IPS-15b (cell line): Measurements from ENCODE around the gene NTNG1.

ENCODE experiments used
- H3K27me3 ChIP-seq: one replicate; pipeline ENCODE4 v1.6.1; 2013; ENCODE audit warnings: low read length; ENCODE audit not compliant: control insufficient read depth, insufficient read depth
- H3K36me3 ChIP-seq: one replicate; pipeline ENCODE4 v1.6.1; 2013; ENCODE audit warnings: low read length; ENCODE audit not compliant: control insufficient read depth, insufficient read depth
- H3K4me1 ChIP-seq: one replicate; pipeline ENCODE4 v1.6.1; 2013; ENCODE audit warnings: mild to moderate bottlenecking, low read length; ENCODE audit not compliant: control insufficient read depth, insufficient read depth
- H3K4me3 ChIP-seq: one replicate; pipeline ENCODE4 v1.5.1; 2013; ENCODE audit warnings: low read depth, low read length
- H3K9ac ChIP-seq: one replicate; pipeline ENCODE4 v1.6.1; 2013; ENCODE audit warnings: low read depth, mild to moderate bottlenecking, low read length
- H3K9me3 ChIP-seq: one replicate; pipeline ENCODE4 v1.6.1; 2013; ENCODE audit warnings: mild to moderate bottlenecking, low read length; ENCODE audit not compliant: control insufficient read depth, insufficient read depth

The NTNG1 gene

DNA sequence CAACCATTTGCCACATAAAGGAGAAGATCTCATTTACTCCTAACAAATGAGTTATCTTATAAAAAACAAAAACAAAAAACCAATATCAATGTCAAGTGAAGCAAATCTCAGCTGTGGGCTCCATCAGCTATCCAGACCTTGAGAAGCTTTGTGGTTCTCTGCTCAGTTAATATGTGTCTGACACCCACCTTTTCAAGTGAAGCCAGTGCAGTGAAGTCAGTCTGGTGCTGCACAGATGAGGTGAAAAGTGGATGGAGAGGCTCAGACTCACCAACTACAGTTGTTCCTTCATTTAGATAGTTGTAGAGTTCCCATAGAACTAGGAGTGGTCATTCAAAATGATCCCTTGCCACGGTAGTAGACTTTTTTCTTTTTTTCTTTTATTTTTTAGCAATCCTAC, 106.8 kb downstream of the NTNG1 start:
- H3K9me3 ChIP-seq = no peaks in the 10 kb centered on the region
- H3K4me3 ChIP-seq = no peak overlapping the region
- H3K4me1 ChIP-seq = peaks cover 8% of the 10 kb centered on the region
- H3K27me3 ChIP-seq = no peaks in the 10 kb centered on the region
- H3K36me3 ChIP-seq = no peaks in the 10 kb centered on the region
- H3K9ac ChIP-seq = no peak overlapping the region

GRCh38 chr1:107250169-107250568, 109.3 kb downstream of the NTNG1 start:
- Histone ChIP-seq H3K9ac (no peak overlapping the region), H3K36me3 (no peaks in the 10 kb centered on the region), H3K4me1 (peaks cover 19% of the 10 kb centered on the region), H3K9me3 (no peaks in the 10 kb centered on the region), H3K27me3 (no peaks in the 10 kb centered on the region), H3K4me3 (no peak overlapping the region)

- no peak overlapping the region for H3K4me3 ChIP-seq
- H3K4me1 ChIP-seq = peaks cover 22% of the 10 kb centered on the region
- H3K9ac ChIP-seq = no peak overlapping the region
- no peaks in the 10 kb centered on the region for H3K9me3 ChIP-seq
- no peaks in the 10 kb centered on the region for H3K36me3 ChIP-seq
- no peaks in the 10 kb centered on the region for H3K27me3 ChIP-seq
These were observed 110.2 kb downstream of the NTNG1 start for GRCh38 chr1:107251083-107251482.

- no peak overlapping the region for H3K9ac ChIP-seq
- H3K9me3 ChIP-seq = no peaks in the 10 kb centered on the region
- H3K4me3 ChIP-seq = no peak overlapping the region
- H3K27me3 ChIP-seq = no peaks in the 10 kb centered on the region
- H3K4me1 ChIP-seq = peaks cover 30% of the 10 kb centered on the region
- H3K36me3 ChIP-seq = no peaks in the 10 kb centered on the region
These were observed 111.0 kb downstream of the NTNG1 start for GRCh38 chr1:107251839-107252238.

GRCh38 chr1:107252271-107252670, 111.4 kb downstream of the NTNG1 start:
- Histone ChIP-seq H3K36me3 (no peaks in the 10 kb centered on the region), H3K9me3 (no peaks in the 10 kb centered on the region), H3K4me1 (peaks cover 32% of the 10 kb centered on the region), H3K4me3 (no peak overlapping the region), H3K9ac (no peak overlapping the region), H3K27me3 (no peaks in the 10 kb centered on the region)

- Histone ChIP-seq H3K9me3 (no peaks in the 10 kb centered on the region), H3K4me1 (peaks cover 23% of the 10 kb centered on the region), H3K27me3 (no peaks in the 10 kb centered on the region), H3K9ac (no peak overlapping the region), H3K4me3 (no peak overlapping the region), H3K36me3 (no peaks in the 10 kb centered on the region)
These were observed 113.5 kb downstream of the NTNG1 start for GRCh38 chr1:107254306-107254705.

- Histone ChIP-seq H3K27me3 (no peaks in the 10 kb centered on the region), H3K36me3 (no peaks in the 10 kb centered on the region)
These were observed 114.6 kb downstream of the NTNG1 start for GRCh38 chr1:107255469-107255868.

DNA sequence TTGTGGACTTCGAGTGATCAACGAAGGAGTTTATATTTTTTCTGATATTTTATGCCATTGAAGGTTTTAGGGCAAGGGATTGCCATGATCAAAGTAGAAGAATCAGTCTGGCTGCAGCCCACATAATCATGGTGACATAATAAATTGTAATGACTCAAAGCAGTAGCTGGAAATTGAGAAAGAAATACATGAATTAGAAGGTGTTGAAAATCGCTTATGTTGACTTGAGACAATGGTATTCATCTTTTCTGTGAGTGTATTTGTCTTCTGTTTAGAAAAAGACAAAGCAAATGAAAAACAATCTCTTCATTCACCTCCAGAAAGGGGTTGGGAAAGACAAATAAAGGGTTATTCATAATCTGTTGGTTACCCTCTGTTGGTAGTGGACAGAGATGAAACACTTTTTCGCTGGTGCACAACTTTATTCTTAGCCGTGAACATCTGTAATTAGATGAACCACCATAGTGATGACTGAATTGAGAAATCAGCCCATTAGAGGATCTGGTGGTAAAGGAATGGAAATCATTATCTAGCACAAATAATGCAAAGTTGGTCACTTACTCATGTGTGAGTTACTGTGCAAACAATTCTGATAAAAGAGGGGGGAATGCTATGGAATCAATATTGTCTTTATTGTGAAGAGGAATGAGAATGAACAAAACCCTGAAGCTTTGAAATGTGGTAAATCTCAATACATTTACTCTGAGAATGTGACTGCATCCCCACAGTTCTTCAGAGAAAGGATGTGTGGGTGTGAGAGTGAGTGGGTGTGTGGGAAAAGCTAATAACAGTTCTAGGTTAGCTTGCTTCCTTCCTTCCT, 121.8 kb downstream of the NTNG1 start:
- H3K9me3 ChIP-seq = no peaks in the 10 kb centered on the region
- no peak overlapping the region for H3K4me3 ChIP-seq
- H3K36me3 ChIP-seq = no peaks in the 10 kb centered on the region
- H3K27me3 ChIP-seq = no peaks in the 10 kb centered on the region
- H3K9ac ChIP-seq = no peak overlapping the region
- H3K4me1 ChIP-seq = peaks cover 2% of the 10 kb centered on the region

More at GRCh38 chr1:107255469-107255868, 114.6 kb downstream of the NTNG1 start:
- H3K4me1 ChIP-seq = peaks cover 23% of the 10 kb centered on the region
- no peaks in the 10 kb centered on the region for H3K9me3 ChIP-seq
- H3K9ac ChIP-seq = no peak overlapping the region
- H3K4me3 ChIP-seq = no peak overlapping the region

DNA sequence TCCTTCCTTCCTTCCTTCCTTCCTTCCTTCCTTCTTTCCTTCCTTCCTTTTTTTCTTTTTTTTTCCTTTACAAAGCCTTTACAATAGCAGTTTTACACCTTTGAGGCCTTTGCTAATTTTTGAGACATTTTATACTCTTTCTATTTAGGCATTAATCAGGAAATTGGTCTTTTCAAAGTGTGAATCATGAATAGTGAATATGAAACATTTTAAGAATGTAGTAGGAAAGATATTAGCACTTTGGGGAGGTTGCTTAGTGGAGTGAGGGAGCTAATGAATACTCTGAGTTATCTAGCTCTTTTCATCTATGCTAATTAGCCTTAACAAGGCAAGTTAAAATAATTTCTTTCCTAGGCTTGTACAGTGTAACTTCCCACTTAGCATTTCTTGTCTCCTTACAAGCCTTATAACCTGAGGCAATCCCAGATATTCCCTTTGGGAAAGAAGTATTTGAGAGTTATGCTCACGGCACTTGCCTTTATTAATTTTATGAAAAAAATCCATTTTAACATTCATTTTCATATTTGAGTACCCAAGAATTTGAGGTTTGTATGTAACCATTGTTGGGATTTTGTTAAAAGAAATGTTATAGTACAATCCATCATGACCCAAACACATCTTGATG, 122.6 kb downstream of the NTNG1 start:
- no peaks in the 10 kb centered on the region for H3K9me3 ChIP-seq
- no peak overlapping the region for H3K9ac ChIP-seq
- no peaks in the 10 kb centered on the region for H3K36me3 ChIP-seq
- H3K4me1 ChIP-seq = peaks cover 2% of the 10 kb centered on the region
- H3K4me3 ChIP-seq = no peak overlapping the region
- no peaks in the 10 kb centered on the region for H3K27me3 ChIP-seq

- H3K9ac ChIP-seq = no peak overlapping the region
- H3K4me3 ChIP-seq = no peak overlapping the region
- no peaks in the 10 kb centered on the region for H3K9me3 ChIP-seq
- no peaks in the 10 kb centered on the region for H3K36me3 ChIP-seq
- H3K27me3 ChIP-seq = no peaks in the 10 kb centered on the region
- H3K4me1 ChIP-seq = peaks cover 2% of the 10 kb centered on the region
These were observed 123.2 kb downstream of the NTNG1 start for GRCh38 chr1:107264007-107264406.

- no peak overlapping the region for H3K4me3 ChIP-seq
These were observed 123.7 kb downstream of the NTNG1 start for GRCh38 chr1:107264561-107264960.

GRCh38 chr1:107267489-107267888, 126.7 kb downstream of the NTNG1 start:
- Histone ChIP-seq H3K4me3 (no peak overlapping the region), H3K4me1 (peaks cover 2% of the 10 kb centered on the region), H3K27me3 (no peaks in the 10 kb centered on the region), H3K36me3 (no peaks in the 10 kb centered on the region), H3K9ac (no peak overlapping the region), H3K9me3 (no peaks in the 10 kb centered on the region)

More at GRCh38 chr1:107264561-107264960, 123.7 kb downstream of the NTNG1 start:
- Histone ChIP-seq H3K9me3 (no peaks in the 10 kb centered on the region), H3K36me3 (no peaks in the 10 kb centered on the region), H3K27me3 (no peaks in the 10 kb centered on the region), H3K9ac (no peak overlapping the region), H3K4me1 (peaks cover 2% of the 10 kb centered on the region)
